Activated CD4-positive, alpha-beta T cell treated with anti-CD3 and anti-CD28 coated beads for 1 hour (primary cell): Measurements from ENCODE around the gene JAKMIP1.
"Not testable (repeated sequence)": the region's sequence is repeated elsewhere in the genome, so short reads cannot be mapped to it uniquely, and the experiment has no call there.

Source experiments
- DNase-seq: peaks from one replicate; pipeline ENCODE4 v3.0.0-alpha.2; 2020

The JAKMIP1 gene

DNA sequence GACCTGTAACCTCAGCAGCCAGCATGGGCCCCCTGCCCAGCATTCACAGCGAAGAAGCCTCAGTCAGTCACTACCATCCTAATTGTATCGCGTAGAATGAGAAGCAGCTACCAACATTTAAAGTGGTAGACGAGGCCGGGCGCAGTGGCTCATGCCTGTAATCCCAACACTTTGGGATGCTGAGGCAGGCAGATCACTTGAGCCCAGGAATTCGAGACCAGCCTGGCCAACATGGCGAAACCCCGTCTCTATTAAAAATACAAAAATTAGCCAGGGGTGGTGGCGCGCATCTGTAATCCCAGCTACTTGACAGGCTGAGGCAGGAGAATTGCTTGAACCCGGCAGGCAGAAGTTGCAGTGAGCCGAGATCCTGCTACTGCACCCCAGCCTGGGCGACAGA lies 59.3 kb downstream of the JAKMIP1 start:
- not testable (repeated sequence) for DNase-seq

DNA sequence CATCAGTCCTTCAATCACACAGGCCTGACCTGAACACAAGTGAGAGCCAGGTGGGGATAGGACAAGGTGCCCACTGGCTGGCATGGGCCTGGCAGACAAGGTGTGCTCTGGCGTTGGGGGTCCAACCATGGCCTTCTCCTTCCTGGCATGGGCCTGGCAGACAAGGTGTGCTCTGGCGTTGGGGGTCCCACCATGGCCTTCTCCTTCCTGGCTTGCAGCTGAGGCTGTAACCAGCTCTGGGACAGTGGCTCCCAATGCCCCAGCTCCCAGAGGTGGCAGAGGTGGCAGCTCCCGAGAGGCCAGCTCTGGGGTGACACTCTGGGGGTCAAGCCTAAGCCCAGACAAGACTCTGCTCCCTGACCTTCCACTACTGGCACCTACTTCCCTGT lies 62.6 kb downstream of the JAKMIP1 start:
- DNase-seq: no peak

DNA sequence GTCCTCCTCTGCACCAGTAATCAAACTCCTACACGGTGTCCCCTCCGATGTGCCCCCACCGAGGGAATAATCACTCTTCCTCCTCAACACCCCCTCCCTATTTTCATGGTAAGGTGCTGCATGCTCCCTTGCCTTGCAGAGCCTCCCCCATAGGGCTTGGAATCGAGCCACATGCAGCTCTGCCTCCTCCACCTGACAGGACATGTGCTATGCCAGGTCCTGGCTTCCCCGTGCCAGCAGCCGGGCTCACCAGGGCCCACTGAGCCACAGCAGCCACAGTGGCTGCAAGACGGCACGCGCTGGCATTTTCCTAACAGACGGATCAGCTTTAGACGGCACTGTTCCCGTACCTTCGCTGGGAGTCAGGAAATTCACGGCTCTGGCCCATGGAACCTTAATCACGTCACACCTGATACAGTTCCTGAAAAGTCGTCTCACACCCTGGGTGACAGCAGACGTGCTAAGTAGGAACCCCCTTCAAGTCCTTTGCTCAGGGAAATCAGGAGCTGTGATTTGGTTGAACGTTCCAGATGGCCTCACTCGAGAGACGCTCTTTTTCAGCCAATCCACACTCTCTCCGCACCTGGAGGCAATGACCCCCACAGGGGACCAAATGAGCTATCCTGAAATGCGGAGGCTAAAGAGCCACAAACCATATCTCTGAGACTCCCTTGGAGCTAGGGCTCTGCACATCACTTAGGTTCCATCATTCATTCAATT lies 63.2 kb downstream of the JAKMIP1 start:
- DNase-seq: no peak

DNA sequence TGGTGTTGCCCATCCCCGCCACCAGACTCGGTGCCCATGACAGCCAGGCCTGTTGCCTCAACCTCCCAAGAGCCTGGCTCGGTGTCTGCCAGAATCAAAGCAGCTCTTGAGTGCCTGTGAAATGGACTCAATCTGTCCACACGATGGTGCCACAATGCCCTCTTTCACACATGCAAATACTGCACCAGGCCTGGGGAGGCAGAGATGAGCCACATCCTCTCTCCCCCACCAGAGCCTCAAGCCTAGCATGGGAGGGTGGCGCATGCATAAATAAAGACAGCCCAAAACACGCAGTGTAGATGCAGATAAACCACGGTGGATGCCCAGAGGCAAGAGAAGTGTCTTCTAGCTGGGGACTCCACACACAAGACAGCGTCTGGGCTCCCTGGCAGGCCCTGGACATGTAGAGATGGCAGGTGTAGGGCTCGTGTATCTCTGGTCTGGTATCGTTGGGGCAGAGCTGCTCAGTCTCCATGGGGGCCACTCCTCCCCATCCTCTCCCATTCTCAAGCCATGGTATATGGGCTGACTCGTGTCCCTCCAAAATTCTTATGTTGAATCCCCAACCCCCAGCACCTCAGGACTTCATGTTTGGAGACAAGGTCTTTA lies 65.6 kb downstream of the JAKMIP1 start:
- no peak for DNase-seq

DNA sequence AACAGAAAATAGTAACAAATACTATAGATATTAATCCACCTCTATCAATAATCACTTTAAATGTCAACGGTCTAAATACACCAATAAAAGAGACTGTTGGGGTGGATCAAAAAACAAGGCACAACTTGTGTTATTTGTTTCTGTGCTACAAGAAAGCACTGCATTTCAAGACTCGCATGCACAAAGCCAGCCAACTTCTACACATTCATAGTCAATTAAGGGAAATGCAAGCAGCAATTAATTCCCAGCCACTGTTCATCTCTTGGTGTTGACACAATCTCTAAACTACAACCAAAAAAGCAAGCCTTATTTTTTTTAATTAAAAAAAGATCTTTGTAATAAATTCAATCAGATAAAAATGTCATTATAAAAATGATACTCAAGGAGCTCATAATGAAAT lies 67.6 kb downstream of the JAKMIP1 start:
- no peak for DNase-seq

DNA sequence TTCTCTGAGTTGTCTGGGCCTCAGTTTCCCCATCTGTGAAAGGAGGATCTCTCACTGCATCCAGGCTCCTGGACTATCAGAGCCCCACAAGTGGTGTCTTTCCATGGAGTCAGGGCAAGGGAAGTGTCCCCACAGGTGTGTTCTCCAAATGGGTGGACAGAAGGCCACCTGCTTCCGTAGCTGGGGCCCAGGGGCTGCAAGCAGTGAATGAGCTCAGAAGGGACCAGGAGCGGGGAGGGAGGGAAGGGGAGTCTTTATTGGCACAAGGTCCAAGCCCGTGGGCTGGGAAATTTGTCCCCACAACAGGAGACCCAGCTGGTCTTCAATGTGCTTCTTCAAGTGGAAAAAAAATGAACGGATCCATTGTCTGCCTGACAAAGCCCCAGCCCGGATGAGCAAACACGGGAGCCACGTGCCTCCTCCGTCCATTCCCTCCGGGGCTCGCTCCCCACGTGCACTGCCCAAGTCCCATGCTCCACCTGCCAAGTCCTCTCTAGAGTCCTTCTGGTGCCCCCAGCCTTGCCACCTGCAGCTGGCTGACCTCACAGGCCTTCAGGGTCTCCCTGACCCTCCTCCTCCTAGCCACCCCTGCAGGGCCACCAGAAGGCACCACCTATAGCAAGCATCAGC lies 72.0 kb downstream of the JAKMIP1 start:
- no peak for DNase-seq

DNA sequence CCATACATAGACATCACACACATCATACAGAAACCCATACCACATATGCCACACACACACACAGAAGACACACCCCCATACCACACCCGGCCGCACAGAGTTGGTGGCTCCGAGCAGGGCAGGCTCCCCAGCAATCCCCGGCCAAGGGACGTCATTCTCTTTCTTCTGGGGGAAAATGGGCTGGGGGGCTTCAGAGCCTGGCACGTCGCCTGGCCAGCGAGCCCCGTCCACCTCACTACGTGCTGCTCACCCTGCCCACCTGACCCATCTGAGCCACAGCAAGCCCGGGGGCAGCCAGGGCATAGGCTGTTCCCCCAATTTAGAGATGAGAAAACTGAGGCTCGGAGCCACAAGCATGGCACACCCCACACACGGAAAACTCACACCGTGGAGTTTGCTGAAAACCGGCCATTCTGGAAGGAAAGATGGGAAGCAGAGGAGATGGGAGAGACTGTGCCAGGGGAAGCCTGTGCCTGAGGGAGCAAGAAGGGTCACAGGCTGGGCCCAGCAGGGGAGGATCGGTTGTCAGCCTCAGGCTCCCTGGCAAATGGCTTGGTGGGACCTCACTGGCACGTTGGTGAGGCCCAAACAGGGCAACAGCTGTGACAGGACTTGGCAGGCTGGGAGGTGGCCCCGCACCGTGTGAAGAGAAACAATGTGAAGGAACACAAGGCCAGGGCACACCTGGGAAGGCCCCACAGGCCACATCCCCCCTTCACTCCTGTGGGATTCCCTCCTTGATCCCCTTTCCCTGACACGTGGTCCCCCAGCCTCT lies 73.2 kb downstream of the JAKMIP1 start:
- DNase-seq: no peak

DNA sequence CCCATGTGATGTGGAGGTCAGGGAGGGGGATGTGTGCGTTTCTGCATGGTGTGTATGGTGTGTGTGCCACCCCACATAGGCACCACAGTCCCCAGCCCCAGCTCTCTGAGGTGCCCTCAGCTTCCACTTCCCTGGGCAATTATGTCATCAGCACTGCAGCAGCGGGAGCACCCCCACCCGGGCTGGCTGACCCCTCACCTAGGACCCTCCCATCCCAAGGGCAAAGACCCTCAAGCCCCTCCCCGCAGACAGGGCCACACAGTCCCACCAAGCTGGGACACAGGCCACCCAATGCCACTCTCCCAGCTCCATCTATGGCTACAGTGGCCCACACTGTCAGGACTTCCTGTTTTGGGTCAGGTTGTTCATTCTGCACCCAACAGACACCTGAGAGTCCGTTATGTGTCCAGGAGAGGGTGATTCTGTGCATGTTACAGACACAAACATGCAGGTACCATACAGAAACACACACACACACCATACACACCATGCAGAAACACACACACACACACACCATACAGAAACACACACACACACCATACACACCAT lies 75.2 kb downstream of the JAKMIP1 start:
- no peak for DNase-seq

DNA sequence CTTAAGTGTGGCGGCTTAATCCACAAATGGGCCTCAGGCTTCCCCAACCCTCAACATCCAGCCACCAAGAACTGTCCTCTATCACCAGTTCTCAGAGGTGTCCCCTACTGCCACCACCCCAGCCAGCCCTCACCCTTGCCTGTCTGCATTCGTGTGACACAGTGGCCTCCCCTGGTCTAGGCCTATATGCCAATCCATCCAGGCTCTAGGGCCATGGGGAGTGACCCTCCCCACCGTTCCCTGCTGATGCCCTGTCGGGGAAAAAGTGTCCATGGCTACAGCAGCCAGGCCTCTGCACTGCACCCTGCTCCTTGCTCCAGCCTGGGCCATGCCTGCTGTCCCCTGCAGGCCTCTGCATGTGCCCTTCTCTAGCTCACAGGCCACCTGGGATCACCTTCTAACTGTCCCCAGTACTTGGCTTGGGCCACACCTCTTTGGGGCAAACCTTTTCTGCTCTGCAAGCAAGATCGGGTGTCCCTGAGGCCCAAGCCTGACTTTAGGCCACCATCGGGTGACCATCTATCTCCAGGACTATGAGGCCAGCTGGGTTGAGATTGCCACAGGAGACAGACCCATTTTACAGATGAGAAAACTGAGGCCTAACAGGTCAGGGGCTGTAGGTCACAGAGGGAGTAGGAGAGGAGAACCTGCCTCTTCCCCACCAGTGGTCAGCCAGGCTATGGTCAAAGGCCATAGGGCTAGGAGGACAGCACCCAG lies 75.8 kb downstream of the JAKMIP1 start:
- no peak for DNase-seq

DNA sequence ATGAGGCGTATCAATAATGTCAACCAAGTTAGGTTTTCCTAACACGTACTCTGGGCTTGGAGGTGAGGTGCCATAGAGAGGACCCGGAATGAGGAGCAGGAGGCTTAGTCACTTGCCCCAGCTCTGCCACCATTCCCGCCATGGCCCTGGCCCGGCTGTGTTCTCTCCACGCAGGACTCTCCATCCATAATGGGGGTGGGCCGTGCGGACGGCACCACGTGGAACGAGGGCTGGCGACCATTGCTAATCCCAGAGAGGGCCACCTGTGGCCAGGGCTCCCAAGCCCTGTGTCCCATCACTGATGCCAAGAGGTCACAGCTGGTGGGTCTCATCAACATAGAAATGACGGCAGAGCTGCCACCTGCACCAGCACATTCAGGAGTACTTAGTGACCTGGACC lies 76.4 kb downstream of the JAKMIP1 start:
- no peak for DNase-seq

DNA sequence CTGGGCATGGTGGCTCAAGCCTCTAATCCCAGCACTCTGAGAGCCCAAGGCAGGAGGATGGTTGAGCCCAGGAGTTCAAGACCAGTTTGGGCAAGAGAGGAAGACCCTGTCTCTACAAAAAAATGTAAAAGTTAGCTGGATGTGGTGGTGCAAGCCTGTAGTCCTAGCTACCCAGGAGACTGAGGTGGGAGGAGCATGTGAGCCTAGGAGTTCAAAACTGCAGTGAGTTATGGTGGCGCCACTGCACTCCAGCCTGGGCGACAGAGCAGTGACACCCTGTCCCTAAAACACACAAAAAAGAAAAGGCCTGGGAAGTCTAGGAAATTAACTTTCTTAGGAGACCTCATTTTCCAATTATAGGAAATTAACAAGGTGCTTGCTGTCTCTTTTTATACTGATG lies 76.8 kb downstream of the JAKMIP1 start:
- no peak for DNase-seq

DNA sequence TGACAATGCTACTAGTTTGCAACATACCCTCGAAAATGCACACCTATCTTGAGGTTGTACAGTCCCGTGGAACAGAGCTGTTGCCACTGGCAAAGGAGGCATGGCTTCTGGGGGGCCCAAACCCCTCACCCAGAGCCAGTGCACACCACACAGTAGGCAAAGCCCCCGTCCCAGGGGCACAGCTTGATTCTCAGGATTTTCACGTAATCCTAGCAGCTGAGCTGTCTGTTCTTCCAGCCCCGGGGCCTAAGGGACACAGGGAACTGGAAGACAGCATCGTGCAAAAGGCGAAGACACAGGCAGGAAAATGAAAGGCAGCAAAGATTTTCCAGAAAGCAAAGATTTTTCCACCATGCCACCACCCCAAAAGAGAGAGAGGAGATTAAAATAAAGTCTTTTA lies 77.2 kb downstream of the JAKMIP1 start:
- DNase-seq: no peak

DNA sequence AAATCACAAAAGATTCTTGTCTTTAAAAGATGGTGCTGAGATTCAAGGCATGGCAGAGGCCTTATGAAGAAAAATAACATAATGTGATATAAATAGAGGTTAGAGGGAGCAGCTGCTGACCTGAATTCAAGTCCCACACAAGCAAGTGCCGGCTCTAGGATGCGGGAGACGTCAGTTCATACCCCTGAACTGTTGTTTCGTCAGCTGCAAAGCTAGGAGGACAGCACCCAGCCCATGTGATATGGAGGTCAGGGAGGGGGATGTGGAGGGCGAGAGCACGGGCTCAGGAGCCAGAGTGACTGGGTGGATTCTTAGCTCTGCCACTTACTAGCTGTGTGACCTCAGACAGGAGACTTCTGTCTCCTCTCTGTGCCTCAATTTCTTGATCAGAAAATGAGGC lies 77.9 kb downstream of the JAKMIP1 start:
- DNase-seq: no peak

DNA sequence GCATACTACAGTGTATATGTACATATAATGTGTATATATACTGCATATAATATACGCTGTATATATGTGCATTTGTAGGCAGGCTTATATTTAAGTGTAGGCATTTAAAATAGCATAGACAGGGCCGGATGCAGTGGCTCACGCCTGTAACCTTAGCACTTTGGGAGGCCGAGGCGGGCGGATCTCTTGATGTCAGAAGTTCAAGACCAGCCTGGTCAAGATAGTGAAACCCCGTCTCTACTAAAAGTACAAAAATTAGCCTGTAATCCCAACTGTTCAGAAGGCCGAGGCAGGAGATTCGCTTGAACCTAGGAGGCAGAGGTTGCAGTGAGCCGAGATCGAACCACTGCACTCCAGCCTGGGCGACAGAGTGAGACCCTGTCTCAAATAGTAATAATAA lies 78.4 kb downstream of the JAKMIP1 start:
- DNase-seq: no peak

DNA sequence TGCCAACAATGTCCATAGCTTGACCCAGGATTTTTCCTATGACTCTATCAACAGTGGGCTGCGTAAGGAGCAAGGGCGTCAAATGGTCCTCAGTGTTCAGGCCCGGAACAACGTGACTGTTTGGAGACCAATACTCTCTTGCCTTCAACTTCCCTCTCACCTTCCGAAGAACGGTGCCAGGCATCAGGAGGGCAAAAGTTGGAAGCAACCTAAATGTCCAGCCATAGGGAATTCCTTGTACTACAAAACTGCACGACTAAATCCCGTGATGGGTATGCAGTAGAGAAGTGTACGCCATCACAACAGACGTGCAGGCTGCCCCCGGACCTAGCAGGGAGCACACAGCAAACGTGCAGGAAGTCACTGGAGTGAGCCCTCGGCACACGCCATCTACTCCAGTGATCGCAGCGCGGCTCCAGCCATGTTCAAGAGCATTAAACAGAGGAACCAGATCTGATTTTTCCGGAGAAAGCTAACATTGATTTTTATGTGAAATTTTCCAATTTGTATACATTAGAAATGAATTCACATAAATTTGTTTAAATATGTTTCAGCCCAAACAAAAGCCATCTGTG lies 79.0 kb downstream of the JAKMIP1 start:
- DNase-seq: no peak

DNA sequence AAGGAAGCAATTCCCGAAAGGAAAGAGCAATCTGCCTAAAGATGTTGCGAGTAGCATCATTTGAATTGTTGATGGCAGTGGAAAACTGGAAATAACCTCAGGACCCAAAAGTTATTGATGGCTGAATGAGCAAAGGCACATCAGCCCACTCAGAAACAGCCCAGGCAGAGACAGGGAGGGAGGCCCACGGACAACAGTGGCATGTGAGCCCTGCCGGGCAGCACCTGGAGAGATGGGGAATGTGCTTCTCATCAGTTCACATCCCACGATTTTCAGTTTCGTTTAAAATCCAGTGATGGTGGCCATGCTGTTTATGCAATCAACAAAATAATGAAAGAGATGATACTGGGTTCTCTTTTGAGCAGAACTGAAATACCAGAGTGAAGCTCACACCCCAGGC lies 80.0 kb downstream of the JAKMIP1 start:
- no peak for DNase-seq

DNA sequence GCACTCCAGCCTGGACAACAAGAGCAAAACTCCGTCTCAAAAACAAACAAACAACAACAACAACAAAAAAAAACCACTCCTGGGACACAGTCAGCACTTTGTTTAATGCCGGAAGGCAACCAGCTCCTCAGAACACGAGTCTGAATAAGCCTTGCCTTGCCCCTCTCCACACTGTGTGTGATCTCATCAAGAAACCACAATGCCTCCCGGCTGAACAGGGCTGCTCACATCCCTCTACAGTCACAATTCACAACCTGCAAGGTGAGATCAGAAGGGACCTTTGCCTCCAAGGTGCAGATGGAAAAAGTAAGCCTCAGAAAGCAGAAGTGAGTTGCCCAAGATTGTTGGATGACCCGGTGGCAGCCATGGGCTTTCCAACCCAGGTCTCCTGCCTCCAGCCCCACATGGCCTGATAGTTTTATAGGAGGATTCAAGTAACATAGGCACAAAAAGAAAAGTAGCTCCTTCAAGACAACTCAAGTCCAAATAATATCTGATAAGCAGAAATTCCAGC lies 80.8 kb downstream of the JAKMIP1 start:
- DNase-seq: no peak

DNA sequence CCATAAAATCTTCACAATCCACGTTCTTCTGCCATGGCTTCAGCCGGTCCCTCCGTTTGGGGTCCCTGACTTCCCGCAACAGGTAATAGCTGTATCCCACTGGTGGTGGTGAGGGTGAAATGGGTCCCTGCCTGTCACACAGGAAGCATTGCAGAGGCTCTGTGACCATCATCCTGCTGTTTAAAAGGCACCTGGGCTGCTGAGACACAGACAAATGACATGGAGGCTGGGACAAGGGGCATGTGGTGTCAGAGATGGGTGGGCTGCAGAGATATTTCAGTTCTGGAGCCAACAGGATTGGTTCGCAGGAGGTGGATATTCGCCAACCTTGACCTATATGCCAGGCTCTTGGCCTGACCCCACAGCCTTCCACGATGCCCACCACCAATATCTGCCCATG lies 82.1 kb downstream of the JAKMIP1 start:
- DNase-seq: no peak

DNA sequence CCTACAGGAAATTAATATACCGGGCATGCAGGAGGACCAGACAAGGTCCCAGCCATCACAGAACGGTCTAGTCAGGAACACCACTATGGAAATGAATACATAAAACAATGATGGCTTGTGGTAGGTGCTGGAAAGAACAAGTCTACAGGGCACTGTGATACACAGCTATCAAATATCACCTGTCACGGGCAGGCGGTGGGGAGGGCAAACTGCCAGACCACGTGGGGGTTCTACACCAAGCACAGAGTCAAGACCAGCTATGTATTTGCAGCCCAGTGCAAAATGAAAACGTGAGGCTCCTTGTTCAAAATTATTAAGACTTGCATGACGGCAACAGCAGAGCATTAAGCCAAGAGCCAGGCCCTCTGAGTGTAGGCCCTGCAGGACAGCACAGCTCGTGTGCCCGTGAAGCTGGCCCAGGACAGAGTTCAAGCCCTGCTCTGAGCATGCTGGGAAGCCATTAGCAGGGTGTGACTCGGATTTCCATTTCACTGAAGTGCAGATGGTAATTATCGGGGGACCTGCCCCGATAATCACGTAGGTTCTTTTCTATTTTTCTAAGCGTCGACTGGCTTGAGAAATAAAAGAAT lies 83.6 kb downstream of the JAKMIP1 start:
- DNase-seq: no peak

DNA sequence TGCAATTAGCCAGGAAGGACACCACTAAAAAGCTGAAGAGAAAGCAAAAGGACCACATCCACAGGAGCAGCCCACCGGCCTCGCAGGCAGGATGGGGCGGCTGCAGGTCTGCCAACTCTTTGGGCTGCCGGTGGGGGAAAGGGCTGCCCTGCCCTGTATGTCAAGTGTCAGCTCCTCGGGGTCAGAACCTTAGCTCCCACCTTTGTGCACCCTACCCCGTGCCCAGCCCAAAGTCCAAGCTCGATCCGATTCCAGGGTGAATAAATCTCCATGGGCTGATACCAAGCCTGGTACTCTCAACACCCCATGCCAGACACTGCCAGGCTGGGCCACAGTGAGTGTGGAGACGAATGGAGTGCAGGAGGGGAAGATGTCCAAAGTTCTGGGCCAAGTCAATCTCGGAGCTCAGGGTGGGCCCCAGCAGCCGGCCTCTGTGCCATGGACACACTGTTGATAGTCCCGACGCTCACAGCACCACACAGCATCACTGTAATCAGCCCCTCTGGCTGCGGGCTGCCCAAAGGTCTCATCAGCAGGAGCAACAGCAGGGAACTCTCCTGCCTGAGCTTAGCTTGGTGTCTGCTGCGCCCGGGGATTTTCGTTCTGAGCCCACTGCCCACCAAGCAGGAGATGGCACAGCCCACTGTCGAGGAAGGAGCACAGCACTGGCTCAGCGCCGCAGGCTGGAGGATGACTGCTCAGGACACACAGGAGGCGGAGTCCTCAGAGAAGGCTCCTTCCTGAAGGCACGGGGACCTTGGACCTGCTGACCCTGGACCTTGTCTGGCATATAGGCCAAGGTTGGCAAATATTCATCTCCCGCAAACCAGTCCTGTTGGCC lies 84.4 kb downstream of the JAKMIP1 start:
- DNase-seq: no peak

DNA sequence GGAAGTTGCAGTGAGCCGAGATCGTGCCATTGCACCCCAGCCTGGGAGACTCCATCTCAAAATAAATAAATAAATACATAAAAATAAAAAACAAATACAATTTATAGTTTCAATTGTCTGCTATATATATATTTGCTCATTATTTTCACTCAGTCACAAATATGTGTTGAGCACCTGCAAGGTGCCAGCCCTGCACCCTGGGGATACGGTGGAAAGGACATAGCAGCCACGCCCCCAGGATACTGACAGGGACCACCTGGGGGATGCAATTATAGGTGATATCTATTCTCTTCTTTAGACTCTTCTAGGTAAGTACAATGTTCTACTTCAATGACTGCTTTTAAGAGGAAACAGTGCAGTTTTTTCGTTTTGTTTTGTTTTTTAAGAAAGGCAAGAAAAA lies 85.0 kb downstream of the JAKMIP1 start:
- DNase-seq: no peak
